NT2/D1 (cell line): ENCODE data around the gene ADAM19.

ENCODE experiments used
- SUZ12 ChIP-seq: IDR thresholded peaks from 2 replicates; pipeline ENCODE4 v1.6.1; 2011; ENCODE audit not compliant: insufficient read length, insufficient read depth; ENCODE audit errors: extremely low read depth
- YY1 ChIP-seq: IDR thresholded peaks from 2 replicates; pipeline ENCODE4 v1.6.1; 2011; ENCODE audit not compliant: insufficient read length, insufficient read depth
- ZNF274 ChIP-seq: IDR thresholded peaks from 2 replicates; pipeline ENCODE4 v1.6.1; 2011; ENCODE audit warnings: mild to moderate bottlenecking, low read depth, low read length

GRCh38 chr5:157506981-157507780 is 68.4 kb downstream of the ADAM19 start:
- no peak for TF ChIP-seq ZNF274
- TF ChIP-seq SUZ12, result no peak
- no peak for TF ChIP-seq YY1
